Thyroid gland (tissue), 4 donors: ENCODE measurements around the gene GLIS2.

ENCODE experiments used
- CTCF ChIP-seq, 6 experiments: fragments of 200-600 bp in 3 of 6; fragments of 450-650 bp in 3 of 6; sonication (generic) in 3 of 6; IDR thresholded peaks; one replicate each; pipeline ENCODE4 v1.5.1; 2016 to 2019; ENCODE audit warnings: antibody characterized with exemption in 6 of 6, mild to moderate bottlenecking in 2 of 6, inconsistent platforms in 1 of 6, moderate library complexity in 1 of 6
- POLR2A ChIP-seq, 2 donors: fragments of 450-650 bp; IDR thresholded peaks; one replicate each; pipeline ENCODE4 v1.6.1; 2017; ENCODE audit warnings: antibody characterized with exemption in 2 of 2, mild to moderate bottlenecking in 2 of 2, moderate library complexity in 1 of 2

GRCh38 chr16:4382795-4383357 lies 67.0 kb downstream of the GLIS2 start:
- TF ChIP-seq POLR2A (IDR thresholded peaks at IDR 0.05) (no peak), CTCF (IDR thresholded peaks at IDR 0.05) (no peak)
